Ishikawa (cell line): Measurements from ENCODE around the gene COP1.

Experiments
- CEBPB ChIP-seq: IDR thresholded peaks from 2 replicates; pipeline ENCODE4 v1.6.1; 2012
- CREB1 ChIP-seq: IDR thresholded peaks from 2 replicates; pipeline ENCODE4 v1.6.1; 2012; ENCODE audit warnings: low read depth
- EGR1 ChIP-seq: IDR thresholded peaks from 2 replicates; pipeline ENCODE4 v1.6.1; 2012
- EP300 ChIP-seq: IDR thresholded peaks from 2 replicates; pipeline ENCODE4 v1.6.1; 2012; ENCODE audit warnings: borderline replicate concordance
- FOXM1 ChIP-seq: IDR thresholded peaks from 2 replicates; pipeline ENCODE4 v1.6.1; 2012; ENCODE audit warnings: low read depth, borderline replicate concordance
- NFIC ChIP-seq: IDR thresholded peaks from 2 replicates; pipeline ENCODE4 v1.6.1; 2012
- RAD21 ChIP-seq: IDR thresholded peaks from 2 replicates; pipeline ENCODE4 v1.6.1; 2012; ENCODE audit warnings: low read depth
- TAF1 ChIP-seq: IDR thresholded peaks from 2 replicates; pipeline ENCODE4 v1.6.1; 2012; ENCODE audit warnings: low read depth, mild to moderate bottlenecking
- TCF12 ChIP-seq: IDR thresholded peaks from 2 replicates; pipeline ENCODE4 v1.6.1; 2012; ENCODE audit warnings: low read depth
- TEAD4 ChIP-seq: IDR thresholded peaks from 2 replicates; pipeline ENCODE4 v1.6.1; 2012
- USF1 ChIP-seq: IDR thresholded peaks from 2 replicates; pipeline ENCODE4 v1.6.1; 2012
- YY1 ChIP-seq: IDR thresholded peaks from 2 replicates; pipeline ENCODE4 v1.6.1; 2012; ENCODE audit warnings: low read depth
- ZBTB7A ChIP-seq: IDR thresholded peaks from 2 replicates; pipeline ENCODE4 v1.6.1; 2012; ENCODE audit warnings: low read depth
- TF ChIP-seq, protein P1 (sequence below): IDR thresholded peaks from 2 replicates; pipeline ENCODE4 v1.6.1; 2012
- TF ChIP-seq, protein P2 (sequence below): IDR thresholded peaks from 2 replicates; pipeline ENCODE4 v1.6.1; 2012; ENCODE audit warnings: low read depth, mild to moderate bottlenecking

COP1 gene

DNA sequence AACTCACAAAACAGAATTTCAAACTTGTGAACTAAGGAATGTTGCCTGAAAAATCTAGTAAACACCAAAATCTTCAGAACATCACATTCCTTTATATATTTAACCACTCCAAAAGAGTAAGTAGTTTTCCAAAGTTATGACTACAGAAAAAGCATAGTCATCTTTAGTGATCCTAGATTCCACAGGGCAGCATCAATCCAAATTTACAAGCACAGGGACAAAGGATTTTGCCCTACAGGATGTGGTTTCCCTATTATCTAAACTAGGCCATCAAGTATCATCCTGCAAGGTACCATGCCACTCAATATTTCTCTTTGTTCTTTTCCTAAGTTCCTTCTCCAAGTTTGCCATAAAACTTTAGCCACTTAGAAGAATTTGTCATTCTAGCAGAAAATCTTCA lies 33.0 kb downstream of the COP1 start:
- no peak for TF ChIP-seq YY1
- TF ChIP-seq, protein P1, sequence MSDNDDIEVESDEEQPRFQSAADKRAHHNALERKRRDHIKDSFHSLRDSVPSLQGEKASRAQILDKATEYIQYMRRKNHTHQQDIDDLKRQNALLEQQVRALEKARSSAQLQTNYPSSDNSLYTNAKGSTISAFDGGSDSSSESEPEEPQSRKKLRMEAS, result no peak
- no peak for TF ChIP-seq USF1
- TF ChIP-seq CREB1, result no peak
- no peak for TF ChIP-seq TCF12
- TF ChIP-seq ZBTB7A, result no peak

DNA sequence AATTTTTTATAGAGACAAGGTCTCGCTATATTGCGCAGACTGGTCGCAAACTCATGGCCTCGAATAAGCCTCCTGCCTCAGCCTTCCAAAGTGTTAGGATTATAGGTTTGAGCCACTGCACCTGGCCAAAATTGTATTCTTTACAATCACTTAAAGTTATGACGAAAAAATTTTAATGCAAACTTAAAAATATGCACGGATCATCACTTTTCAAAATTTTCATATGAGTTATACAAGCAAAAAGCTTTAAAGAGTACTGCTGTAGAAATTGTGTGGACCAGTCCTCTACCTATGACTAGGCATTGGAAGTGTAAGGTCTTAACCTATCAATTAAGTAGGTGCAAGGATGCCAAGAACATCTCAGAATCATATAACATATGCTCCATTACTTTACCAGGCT lies 34.9 kb downstream of the COP1 start:
- TF ChIP-seq YY1 (no peak), USF1 (no peak), CREB1 (no peak)
- TF ChIP-seq, protein P1, result no peak

DNA sequence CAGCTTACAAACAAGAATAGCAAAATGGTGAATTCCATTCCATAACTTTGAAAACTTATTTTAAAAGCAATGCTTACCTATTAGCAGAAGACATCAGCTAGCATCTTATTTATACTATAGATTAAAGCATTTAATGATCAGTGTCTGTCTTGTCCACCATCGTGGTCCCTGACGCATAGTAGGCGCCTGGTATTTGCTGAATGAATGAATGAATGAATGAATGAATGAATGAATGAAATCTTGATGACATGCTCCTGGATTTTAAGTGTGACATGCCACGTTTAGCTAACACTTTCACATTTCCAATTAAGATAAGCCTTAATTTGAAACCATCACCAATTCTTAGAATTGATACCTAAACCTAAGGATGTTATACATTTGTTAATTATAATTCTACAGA lies 39.9 kb downstream of the COP1 start:
- TF ChIP-seq, protein P1, result no peak
- TF ChIP-seq TAF1 (no peak), FOXM1 (no peak), CEBPB (no peak), TCF12 (no peak), EGR1 (no peak), YY1 (no peak), USF1 (no peak), NFIC (no peak), CREB1 (no peak), TEAD4 (no peak), RAD21 (no peak), EP300 (no peak), ZBTB7A (no peak)
- TF ChIP-seq, protein P2, sequence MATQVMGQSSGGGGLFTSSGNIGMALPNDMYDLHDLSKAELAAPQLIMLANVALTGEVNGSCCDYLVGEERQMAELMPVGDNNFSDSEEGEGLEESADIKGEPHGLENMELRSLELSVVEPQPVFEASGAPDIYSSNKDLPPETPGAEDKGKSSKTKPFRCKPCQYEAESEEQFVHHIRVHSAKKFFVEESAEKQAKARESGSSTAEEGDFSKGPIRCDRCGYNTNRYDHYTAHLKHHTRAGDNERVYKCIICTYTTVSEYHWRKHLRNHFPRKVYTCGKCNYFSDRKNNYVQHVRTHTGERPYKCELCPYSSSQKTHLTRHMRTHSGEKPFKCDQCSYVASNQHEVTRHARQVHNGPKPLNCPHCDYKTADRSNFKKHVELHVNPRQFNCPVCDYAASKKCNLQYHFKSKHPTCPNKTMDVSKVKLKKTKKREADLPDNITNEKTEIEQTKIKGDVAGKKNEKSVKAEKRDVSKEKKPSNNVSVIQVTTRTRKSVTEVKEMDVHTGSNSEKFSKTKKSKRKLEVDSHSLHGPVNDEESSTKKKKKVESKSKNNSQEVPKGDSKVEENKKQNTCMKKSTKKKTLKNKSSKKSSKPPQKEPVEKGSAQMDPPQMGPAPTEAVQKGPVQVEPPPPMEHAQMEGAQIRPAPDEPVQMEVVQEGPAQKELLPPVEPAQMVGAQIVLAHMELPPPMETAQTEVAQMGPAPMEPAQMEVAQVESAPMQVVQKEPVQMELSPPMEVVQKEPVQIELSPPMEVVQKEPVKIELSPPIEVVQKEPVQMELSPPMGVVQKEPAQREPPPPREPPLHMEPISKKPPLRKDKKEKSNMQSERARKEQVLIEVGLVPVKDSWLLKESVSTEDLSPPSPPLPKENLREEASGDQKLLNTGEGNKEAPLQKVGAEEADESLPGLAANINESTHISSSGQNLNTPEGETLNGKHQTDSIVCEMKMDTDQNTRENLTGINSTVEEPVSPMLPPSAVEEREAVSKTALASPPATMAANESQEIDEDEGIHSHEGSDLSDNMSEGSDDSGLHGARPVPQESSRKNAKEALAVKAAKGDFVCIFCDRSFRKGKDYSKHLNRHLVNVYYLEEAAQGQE, result no peak

DNA sequence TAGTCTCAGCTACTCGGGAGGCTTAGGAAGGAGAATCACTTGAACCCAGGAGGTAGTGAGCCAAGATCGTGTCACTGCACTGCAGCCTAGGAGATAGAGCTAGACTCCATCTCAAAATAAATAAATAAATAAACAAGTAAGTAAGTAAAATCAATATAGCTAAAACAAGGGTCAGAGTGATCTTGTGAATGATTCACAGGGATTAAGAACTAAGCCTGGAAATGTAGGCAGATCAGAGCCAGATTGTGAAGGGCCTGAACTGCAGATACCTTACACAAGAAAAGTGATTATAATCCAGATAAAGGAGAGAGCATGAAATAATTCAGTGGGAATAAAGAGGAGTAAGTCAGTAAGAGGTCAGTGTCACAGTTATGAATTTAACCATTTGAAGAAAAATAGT lies 41.5 kb downstream of the COP1 start:
- no peak for TF ChIP-seq YY1
- TF ChIP-seq, protein P1, result no peak
- no peak for TF ChIP-seq EP300
- no peak for TF ChIP-seq FOXM1
- no peak for TF ChIP-seq RAD21
- TF ChIP-seq USF1, result no peak
- no peak for TF ChIP-seq CEBPB
- no peak for TF ChIP-seq NFIC
- TF ChIP-seq, protein P2, result no peak
- TF ChIP-seq ZBTB7A, result no peak
- TF ChIP-seq CREB1, result no peak
- no peak for TF ChIP-seq EGR1

DNA sequence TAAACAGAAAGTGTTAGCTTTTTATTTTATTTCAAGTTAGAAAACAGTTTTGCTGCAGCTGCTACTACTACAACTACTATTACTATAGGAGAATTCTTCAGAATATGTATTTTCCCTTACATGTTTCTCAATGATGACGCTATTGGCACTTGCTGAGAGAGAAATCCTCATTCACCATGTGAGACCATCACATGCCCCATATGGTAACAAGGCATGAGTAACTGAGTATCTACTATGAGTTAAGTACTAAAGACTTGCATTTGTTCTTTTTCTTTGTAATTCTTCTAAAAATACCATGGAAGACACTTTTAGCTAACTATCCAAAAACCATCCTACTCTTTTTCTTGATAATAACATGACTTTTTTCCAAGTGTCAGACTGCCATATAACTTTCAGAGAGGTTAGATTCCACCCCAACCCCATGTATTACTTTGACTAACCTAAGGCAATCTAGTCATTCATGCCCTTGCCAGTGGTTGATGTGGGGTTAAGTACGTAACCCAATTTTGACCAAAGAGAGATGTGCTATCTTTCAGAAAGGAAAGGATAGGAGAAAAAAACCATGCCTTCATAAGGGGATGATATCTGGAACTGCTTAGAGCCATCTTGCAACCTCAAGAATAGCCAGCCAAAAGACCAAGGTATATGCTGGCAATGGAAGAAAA lies 42.9 kb downstream of the COP1 start:
- TF ChIP-seq, protein P2, result no peak
- TF ChIP-seq CEBPB, result no peak
- no peak for TF ChIP-seq NFIC
- TF ChIP-seq TAF1, result no peak
- no peak for TF ChIP-seq EGR1
- no peak for TF ChIP-seq EP300
- no peak for TF ChIP-seq YY1
- TF ChIP-seq, protein P1, result no peak
- no peak for TF ChIP-seq TCF12
- TF ChIP-seq ZBTB7A, result no peak
- TF ChIP-seq USF1, result no peak
- TF ChIP-seq CREB1, result no peak
- TF ChIP-seq TEAD4, result no peak
- TF ChIP-seq RAD21, result no peak
- TF ChIP-seq FOXM1, result no peak
